HG02623 (cell line): ENCODE measurements around the gene PRDM2.

Experiments
- ATAC-seq: cut with Tn5 transposase; IDR thresholded peaks from one replicate; pipeline ENCODE4 v1.9.1; 2021; ENCODE audit warnings: moderate library complexity; ENCODE audit not compliant: unreplicated experiment

The PRDM2 gene

DNA sequence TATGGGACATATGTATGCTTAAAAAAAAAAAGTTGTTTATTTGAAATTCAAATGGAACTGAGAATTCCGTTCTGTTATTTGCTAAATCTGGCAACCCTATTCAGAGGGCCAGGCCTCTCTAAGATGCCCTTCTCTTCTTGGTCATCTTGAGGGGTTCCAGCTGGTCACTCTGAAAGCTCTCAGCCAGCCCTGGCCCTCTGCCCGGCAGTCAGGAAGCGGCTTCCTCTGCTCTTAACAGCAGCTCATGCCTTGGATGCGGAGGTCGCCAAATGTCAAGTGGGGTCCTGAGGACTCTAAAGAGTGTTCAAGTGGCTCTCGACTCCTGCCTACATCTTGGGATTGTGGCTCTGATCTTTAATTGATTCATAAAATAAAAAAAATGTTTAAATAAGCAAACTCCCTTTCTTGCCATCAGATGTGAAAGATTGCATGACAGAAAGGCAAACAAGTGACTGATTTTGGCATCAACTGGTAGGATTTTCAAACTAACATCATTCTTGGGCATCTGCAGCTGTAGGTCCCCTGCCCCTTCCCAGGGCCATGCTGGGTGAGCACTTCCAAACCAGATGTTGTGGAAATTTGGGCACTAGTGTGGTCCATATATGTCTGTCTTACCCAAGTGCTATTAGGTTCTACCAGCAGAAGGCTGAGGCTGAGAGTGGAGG is 130.8 kb downstream of the PRDM2 start:
- no peak for ATAC-seq

- no peak for ATAC-seq
Measured at GRCh38 chr1:13832100-13832499, 132.1 kb downstream of the PRDM2 start.

DNA sequence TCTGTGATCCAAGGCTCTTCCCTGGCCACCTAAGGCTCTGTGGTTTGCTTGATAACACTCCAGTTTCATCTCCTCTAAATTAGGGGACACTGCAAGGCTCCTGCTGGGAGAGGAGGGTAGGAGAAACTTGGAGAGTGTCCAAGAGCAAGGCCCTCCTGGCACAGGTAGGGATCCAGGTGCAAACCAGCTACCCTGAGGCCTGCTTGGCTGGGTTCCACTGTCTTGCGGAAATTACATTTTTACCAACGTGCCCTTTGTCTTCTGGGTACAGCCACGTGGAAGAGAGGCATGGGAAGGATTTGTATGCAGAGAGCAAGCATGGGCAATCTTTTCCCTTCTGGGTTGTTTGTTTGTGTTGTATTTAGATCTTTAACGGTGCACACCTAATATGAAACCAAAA is 132.5 kb downstream of the PRDM2 start:
- no peak for ATAC-seq

DNA sequence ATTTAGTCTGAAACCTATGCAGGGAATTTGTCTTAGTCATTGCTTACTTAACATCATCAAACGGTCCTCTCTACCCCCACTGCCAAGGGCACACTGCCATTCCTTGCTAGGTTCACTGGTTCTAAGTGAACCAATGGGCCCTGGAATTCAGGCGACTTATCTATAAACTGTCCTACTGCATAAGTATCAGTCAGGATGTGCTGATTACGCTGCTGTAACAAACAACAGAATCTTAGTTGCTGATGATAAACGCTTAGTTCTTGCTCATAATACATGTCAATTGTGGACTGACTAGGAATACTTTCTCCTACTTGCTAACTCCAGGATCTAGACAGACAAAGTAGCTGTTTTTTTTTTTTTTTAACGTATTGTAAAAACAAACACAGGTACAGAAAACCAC is 136.1 kb downstream of the PRDM2 start:
- ATAC-seq: no peak

- no peak for ATAC-seq
Measured at GRCh38 chr1:13836631-13837030, 136.6 kb downstream of the PRDM2 start.

- ATAC-seq: no peak
Measured at GRCh38 chr1:13838236-13838635, 138.2 kb downstream of the PRDM2 start.

- ATAC-seq: no peak
Measured at GRCh38 chr1:13842497-13842896, 142.5 kb downstream of the PRDM2 start.

- ATAC-seq: no peak
Measured at GRCh38 chr1:13851726-13852125, 151.7 kb downstream of the PRDM2 start.

GRCh38 chr1:13855554-13855953 is 155.6 kb downstream of the PRDM2 start:
- no peak for ATAC-seq

GRCh38 chr1:13860031-13860430 is 160.0 kb downstream of the PRDM2 start:
- ATAC-seq: no peak

- ATAC-seq: no peak
Measured at GRCh38 chr1:13864760-13865159, 164.8 kb downstream of the PRDM2 start.

DNA sequence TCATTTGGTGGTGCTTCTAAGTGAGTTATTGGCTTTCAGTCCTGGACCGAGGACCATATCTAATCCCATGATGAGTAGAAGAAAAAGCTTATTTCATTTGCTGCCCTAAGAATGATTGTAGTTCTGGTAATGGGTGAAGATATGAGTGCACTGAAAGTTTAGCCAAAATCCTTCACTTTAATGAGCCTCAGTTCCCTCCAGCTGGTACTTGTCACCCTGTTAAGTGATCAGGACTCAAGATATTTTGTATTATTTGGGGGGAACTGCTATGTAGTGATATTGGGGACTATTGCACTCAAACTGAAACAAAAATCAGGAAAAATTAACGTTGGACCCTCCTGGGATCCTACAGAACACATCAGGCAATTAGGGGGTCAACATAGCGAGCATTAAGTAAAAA is 165.9 kb downstream of the PRDM2 start:
- no peak for ATAC-seq

GRCh38 chr1:13867603-13868002 is 167.6 kb downstream of the PRDM2 start:
- ATAC-seq: no peak

DNA sequence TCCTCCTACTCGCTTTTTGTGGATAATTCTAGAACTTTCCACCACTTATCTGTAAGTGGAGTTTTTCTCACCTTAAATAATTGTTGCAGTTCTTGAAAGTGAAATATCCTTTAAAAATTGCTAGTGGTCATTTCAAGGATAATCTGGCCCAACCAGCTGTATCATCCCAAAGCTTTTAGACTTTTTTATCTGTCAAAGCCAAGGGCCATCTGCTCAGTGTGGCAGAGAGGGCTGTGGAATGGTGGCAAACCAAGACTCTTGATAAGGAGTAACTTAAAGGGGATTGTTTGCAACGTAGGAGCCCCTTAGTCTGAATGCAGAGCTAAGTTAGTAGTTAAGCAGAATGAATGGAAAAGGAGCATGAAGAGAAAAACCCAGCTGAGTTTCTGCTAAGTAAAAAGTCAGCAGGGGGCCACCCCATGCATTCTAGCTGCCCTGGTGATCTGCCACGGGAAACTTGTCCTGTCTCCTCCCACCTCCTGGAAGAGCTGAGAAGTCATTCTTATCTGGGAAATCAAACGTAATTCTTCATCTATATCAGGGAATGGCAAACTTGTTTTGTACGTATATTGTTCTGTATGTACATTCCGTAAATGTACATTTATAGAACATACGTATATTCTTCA is 169.3 kb downstream of the PRDM2 start:
- no peak for ATAC-seq

GRCh38 chr1:13871413-13871812 is 171.4 kb downstream of the PRDM2 start:
- no peak for ATAC-seq

DNA sequence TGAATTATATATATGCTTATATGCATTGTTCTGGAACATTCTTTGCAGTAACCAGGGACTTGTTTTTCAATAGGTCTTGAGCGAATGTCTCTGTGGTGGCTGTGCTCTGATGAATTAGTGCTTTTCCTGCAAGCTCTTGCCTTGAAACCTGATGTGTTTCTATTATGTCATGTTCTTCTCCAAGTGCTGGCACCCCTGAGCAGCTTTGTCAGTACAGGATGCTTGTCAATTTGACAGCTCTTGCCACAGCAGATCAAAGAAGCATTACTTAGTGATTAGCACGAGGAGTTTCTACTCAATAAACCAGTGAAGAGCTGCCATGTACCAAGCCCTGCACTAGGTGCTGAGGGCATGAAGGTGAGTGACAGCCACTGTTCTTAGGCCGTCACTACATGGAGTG is 171.9 kb downstream of the PRDM2 start:
- no peak for ATAC-seq

GRCh38 chr1:13873032-13873431 is 173.0 kb downstream of the PRDM2 start:
- no peak for ATAC-seq
